Neural progenitor cell (in vitro differentiated cells): ENCODE data around the gene PLCH2. TPM values are rescaled to one million over a fixed set of nuclear protein-coding genes. Genes with fewer than 3 reads are reported as not detected.
A peak's percentile ranks its signal among the peaks of the same experiment; 100 is the strongest.

Experiments
- DNase-seq: peaks from one replicate; pipeline ENCODE4 v3.0.0-alpha.2; 2016; ENCODE audit warnings: low spot score
- H2AFZ ChIP-seq: fragments of 200-600 bp; sonication (generic); replicated peaks from 2 replicates; pipeline ENCODE4 v1.6.1; 2016; ENCODE audit warnings: antibody characterized with exemption
- H3F3A ChIP-seq: fragments of 200-600 bp; sonication (generic); 2 replicates; pipeline ENCODE4 v1.6.1; 2016; ENCODE audit warnings: antibody characterized with exemption, low read depth
- H3K27ac ChIP-seq: fragments of 200-600 bp; sonication (generic); 2 replicates; pipeline ENCODE4 v1.5.1; 2016; ENCODE audit warnings: mild to moderate bottlenecking
- H3K27me3 ChIP-seq: fragments of 200-600 bp; sonication (generic); 2 replicates; pipeline ENCODE4 v1.6.1; 2016; ENCODE audit warnings: mild to moderate bottlenecking, moderate library complexity
- H3K36me3 ChIP-seq: fragments of 200-600 bp; sonication (generic); 2 replicates; pipeline ENCODE4 v1.5.1; 2016
- H3K4me1 ChIP-seq: fragments of 200-600 bp; sonication (generic); 2 replicates; pipeline ENCODE4 v1.6.1; 2016; ENCODE audit warnings: mixed run types
- H3K4me2 ChIP-seq: fragments of 200-600 bp; sonication (generic); 2 replicates; pipeline ENCODE4 v1.6.1; 2016
- H3K4me3 ChIP-seq: fragments of 200-600 bp; sonication (generic); 2 replicates; pipeline ENCODE4 v1.5.1; 2016
- H3K79me2 ChIP-seq: fragments of 200-600 bp; sonication (generic); 2 replicates; pipeline ENCODE4 v1.6.1; 2016; ENCODE audit warnings: low read depth
- H3K9ac ChIP-seq: fragments of 200-600 bp; sonication (generic); 2 replicates; pipeline ENCODE4 v1.6.1; 2016
- H3K9me3 ChIP-seq: fragments of 200-600 bp; sonication (generic); 2 replicates; pipeline ENCODE4 v1.5.1; 2016; ENCODE audit warnings: low read depth
- H4K20me1 ChIP-seq: fragments of 200-600 bp; sonication (generic); 2 replicates; pipeline ENCODE4 v1.6.1; 2016; ENCODE audit warnings: low read depth
- H3K27ac Mint-ChIP-seq: 3 replicates; pipeline ENCODE4 v1.8.0; 2021; ENCODE audit warnings: mixed read lengths
- H3K27me3 Mint-ChIP-seq: 2 replicates; pipeline ENCODE4 v1.8.0; 2022; ENCODE audit warnings: low read depth, mild to moderate bottlenecking, inconsistent platforms, moderate library complexity, mixed read lengths; ENCODE audit not compliant: insufficient read depth
- H3K36me3 Mint-ChIP-seq: 3 replicates; pipeline ENCODE4 v1.8.0; 2021; ENCODE audit warnings: mixed read lengths
- H3K4me1 Mint-ChIP-seq: 3 replicates; pipeline ENCODE4 v1.8.0; 2021; ENCODE audit warnings: mixed read lengths
- H3K4me3 Mint-ChIP-seq: 3 replicates; pipeline ENCODE4 v1.8.0; 2021; ENCODE audit warnings: mild to moderate bottlenecking, moderate library complexity, mixed read lengths
- H3K9me3 Mint-ChIP-seq: 3 replicates; pipeline ENCODE4 v1.8.0; 2020; ENCODE audit warnings: mixed read lengths
- EZH2 ChIP-seq: fragments of 200-600 bp; sonication (generic); IDR thresholded peaks from 2 replicates; pipeline ENCODE4 v1.6.1; 2017; ENCODE audit warnings: antibody characterized with exemption, mild to moderate bottlenecking, moderate library complexity
- EZH2phosphoT487 ChIP-seq: fragments of 200-600 bp; sonication (generic); IDR thresholded peaks from 2 replicates; pipeline ENCODE4 v1.6.1; 2017; ENCODE audit warnings: antibody characterized with exemption
- total RNA-seq: library from RNA; depleted of rRNA; stranded (reverse); fragments of >200 nt; gene quantifications from 2 replicates; pipeline ENCODE4 v1.2.3, GENCODE V29; 2015; ENCODE audit warnings: low replicate concordance
- TF ChIP-seq, protein P1 (sequence below): fragments of 200-600 bp; sonication (generic); IDR thresholded peaks from 2 replicates; pipeline ENCODE4 v1.5.1; 2017; ENCODE audit warnings: antibody characterized with exemption, mild to moderate bottlenecking

PLCH2 gene
- total RNA-seq, 1 donor from 2014 or later, result 0.54 TPM

DNA sequence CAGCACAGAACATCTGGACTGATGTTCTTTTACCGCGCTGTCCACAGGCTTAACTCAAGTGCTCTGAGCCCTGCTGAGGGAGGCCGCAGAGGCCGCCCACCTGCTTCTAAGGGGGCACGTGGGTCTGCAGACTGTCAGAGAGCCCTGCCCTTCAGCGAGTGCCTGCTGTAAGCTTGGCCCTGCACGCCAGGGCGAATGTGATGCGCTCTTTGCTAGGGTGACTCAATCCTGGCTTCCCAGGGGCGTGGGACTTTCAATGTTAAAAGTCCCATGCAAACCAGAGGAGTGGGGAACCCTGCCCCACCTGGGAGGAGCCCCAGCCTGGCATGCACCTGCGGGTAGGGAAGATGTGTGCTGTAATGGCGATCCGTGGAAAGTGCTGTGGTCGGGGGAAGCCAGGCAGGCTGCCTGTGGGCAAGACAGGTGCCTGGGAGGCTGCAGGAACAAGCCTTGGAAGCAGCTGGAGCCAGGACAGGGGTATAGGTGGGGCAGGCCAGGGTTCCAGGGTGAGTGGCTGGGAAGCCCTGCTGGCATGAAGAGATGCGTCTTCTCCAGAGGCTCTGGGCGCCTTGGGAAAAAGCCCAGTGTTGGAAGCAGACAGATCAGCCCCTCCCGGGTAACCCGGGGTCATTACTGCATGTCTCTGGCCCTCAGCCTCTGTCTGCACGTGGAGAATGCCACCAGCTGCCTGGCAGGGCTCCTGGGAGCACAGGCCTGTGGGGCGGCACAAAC is 50.9 kb downstream of the PLCH2 start:
- no peak overlapping the region for H3K27ac Mint-ChIP-seq
- no peak overlapping the region for H2AFZ ChIP-seq
- H3K4me3 ChIP-seq, result peak overlapping the region; percentile 94

DNA sequence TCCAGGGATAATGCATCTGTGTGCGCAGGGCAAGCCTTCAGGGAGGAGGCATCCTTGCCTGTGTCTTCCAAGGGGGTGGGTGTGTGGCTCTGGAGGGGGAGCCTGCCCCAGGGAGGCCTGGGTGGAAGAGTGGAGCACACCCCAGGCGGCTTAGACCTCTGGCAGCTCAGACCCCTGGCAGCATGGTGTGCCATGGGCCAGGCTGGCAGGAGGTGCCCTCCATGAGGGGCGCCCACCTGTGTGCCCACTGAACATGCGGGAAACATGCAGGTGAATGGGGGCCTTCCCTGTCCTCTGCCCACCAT is 51.4 kb downstream of the PLCH2 start:
- H3K27ac Mint-ChIP-seq, result no peak overlapping the region
- Histone ChIP-seq H2AFZ (no peak overlapping the region), H3K9me3 (no peaks in the 10 kb centered on the region), H3K9ac (no peak overlapping the region), H3K79me2 (peaks cover 35% of the 10 kb centered on the region), H3K27ac (no peak overlapping the region), H3K4me3 (no peak overlapping the region), H3K36me3 (no peaks in the 10 kb centered on the region), H3K4me2 (peak overlapping the region; percentile 72), H4K20me1 (peaks cover 65% of the 10 kb centered on the region), H3F3A (peaks cover 23% of the 10 kb centered on the region), H3K4me1 (peaks cover 43% of the 10 kb centered on the region), H3K27me3 (peaks cover 60% of the 10 kb centered on the region)
- H3K4me1 Mint-ChIP-seq, result peaks cover 44% of the 10 kb centered on the region
- no peaks in the 10 kb centered on the region for H3K36me3 Mint-ChIP-seq
- no peak for DNase-seq
- H3K9me3 Mint-ChIP-seq, result no peaks in the 10 kb centered on the region
- peaks cover 13% of the 10 kb centered on the region for H3K27me3 Mint-ChIP-seq
- peak overlapping the region; percentile 96 for H3K4me3 Mint-ChIP-seq
- TF ChIP-seq EZH2phosphoT487 (no peak), EZH2 (no peak)
- TF ChIP-seq, protein P1, sequence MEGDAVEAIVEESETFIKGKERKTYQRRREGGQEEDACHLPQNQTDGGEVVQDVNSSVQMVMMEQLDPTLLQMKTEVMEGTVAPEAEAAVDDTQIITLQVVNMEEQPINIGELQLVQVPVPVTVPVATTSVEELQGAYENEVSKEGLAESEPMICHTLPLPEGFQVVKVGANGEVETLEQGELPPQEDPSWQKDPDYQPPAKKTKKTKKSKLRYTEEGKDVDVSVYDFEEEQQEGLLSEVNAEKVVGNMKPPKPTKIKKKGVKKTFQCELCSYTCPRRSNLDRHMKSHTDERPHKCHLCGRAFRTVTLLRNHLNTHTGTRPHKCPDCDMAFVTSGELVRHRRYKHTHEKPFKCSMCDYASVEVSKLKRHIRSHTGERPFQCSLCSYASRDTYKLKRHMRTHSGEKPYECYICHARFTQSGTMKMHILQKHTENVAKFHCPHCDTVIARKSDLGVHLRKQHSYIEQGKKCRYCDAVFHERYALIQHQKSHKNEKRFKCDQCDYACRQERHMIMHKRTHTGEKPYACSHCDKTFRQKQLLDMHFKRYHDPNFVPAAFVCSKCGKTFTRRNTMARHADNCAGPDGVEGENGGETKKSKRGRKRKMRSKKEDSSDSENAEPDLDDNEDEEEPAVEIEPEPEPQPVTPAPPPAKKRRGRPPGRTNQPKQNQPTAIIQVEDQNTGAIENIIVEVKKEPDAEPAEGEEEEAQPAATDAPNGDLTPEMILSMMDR, result no peak

More for the DNA sequence above, 50.9 kb downstream of the PLCH2 start:
- TF ChIP-seq EZH2phosphoT487 (no peak), EZH2 (no peak)
- TF ChIP-seq, protein P1, result no peak
- Histone ChIP-seq H3K4me1 (peaks cover 43% of the 10 kb centered on the region), H3K4me2 (peak overlapping the region; percentile 72), H3K9ac (no peak overlapping the region), H4K20me1 (peaks cover 70% of the 10 kb centered on the region), H3K79me2 (peaks cover 40% of the 10 kb centered on the region), H3K9me3 (no peaks in the 10 kb centered on the region), H3K27me3 (peaks cover 55% of the 10 kb centered on the region), H3K27ac (no peak overlapping the region), H3F3A (peaks cover 23% of the 10 kb centered on the region), H3K36me3 (no peaks in the 10 kb centered on the region)
- Mint-ChIP-seq H3K9me3 (no peaks in the 10 kb centered on the region), H3K36me3 (no peaks in the 10 kb centered on the region), H3K4me3 (peak overlapping the region; percentile 96), H3K27me3 (peaks cover 12% of the 10 kb centered on the region), H3K4me1 (peaks cover 42% of the 10 kb centered on the region)
- DNase-seq, result no peak

DNA sequence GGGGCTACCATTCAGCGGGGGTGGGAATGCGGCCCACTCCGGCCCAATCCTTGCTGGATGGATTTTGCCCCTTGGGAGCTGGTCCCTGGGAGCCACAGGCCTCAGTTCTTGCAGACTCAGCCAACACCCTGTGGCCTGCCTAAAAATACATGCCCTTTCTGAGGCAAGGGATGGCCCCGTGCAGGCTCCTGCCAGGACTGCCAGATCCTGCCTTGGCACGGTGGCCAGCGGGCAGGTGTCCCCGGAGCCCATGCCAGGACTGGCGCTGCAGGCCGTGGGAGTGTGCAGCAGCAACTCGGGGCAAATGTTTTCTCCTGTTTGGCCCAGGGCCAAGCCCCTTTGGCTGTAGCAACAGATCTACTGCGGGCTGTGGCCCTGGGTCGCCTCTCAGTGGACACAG is 51.9 kb downstream of the PLCH2 start:
- Mint-ChIP-seq H3K27ac (no peak overlapping the region), H3K36me3 (no peaks in the 10 kb centered on the region), H3K27me3 (peaks cover 15% of the 10 kb centered on the region), H3K9me3 (no peaks in the 10 kb centered on the region), H3K4me3 (peak overlapping the region; percentile 96), H3K4me1 (peaks cover 49% of the 10 kb centered on the region)
- peaks cover 30% of the 10 kb centered on the region for H3K79me2 ChIP-seq
- peaks cover 23% of the 10 kb centered on the region for H3F3A ChIP-seq
- H3K9ac ChIP-seq, result no peak overlapping the region
- H3K4me2 ChIP-seq, result peak overlapping the region; percentile 81
- peaks cover 48% of the 10 kb centered on the region for H3K4me1 ChIP-seq
- H3K36me3 ChIP-seq, result no peaks in the 10 kb centered on the region
- no peak overlapping the region for H3K27ac ChIP-seq
- H3K4me3 ChIP-seq, result no peak overlapping the region
- TF ChIP-seq, protein P1, result no peak
- TF ChIP-seq EZH2 (no peak), EZH2phosphoT487 (no peak)
- peaks cover 65% of the 10 kb centered on the region for H3K27me3 ChIP-seq
- DNase-seq, result no peak
- H2AFZ ChIP-seq, result no peak overlapping the region
- peaks cover 60% of the 10 kb centered on the region for H4K20me1 ChIP-seq
- H3K9me3 ChIP-seq, result no peaks in the 10 kb centered on the region
